ENCODE results near the gene C9orf72. TPM values are rescaled to one million over a fixed set of nuclear protein-coding genes. Genes with fewer than 3 reads are reported as not detected.

Gene C9orf72
- total and polyA plus RNA-seq, 2 experiments from 2014 or later: 13.2 to 15.7 TPM

- no peak overlapping the region for H3K4me3 ChIP-seq
- H3K27me3 ChIP-seq: no peaks in the 10 kb centered on the region
- no peaks in the 10 kb centered on the region for H3K9me3 ChIP-seq (ENCODE audit: low read depth)
- H3K27ac ChIP-seq: no peak overlapping the region
- H3K36me3 ChIP-seq: no peaks in the 10 kb centered on the region
- no peak for TF ChIP-seq CTCF (IDR thresholded peaks at IDR 0.05; ENCODE audit: low read depth, low read length)
- H3K4me1 ChIP-seq (ENCODE audit: low read depth): no peaks in the 10 kb centered on the region
- peak in 1 of 2 donors; percentile 77 for DNase-seq (ENCODE audit: low read depth in 1 of 2, low spot score in 1 of 2)
Observed at GRCh38 chr9:27539479-27540441, 33.5 kb downstream of the C9orf72 start.

DNA sequence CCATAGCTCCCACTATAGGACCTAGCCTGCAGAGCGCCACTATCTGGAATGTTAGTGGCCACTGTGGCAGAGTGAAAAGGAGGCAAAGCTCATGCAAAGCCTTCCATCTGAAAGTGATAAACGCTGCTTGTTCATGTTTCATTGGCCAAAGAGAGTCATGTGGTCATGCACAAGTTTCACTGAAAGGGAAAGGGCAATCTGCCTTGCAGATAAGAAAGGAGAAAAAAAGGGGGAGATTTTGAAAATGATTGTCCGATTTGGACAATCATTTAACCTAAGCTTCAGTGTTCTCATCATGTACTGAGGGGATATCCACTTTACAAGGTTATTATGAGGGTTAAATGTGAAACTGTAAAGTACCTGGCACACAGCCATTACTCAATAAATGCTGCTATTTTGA lies 34.6 kb downstream of the C9orf72 start:
- no peak for DNase-seq (ENCODE audit: low read depth in 1 of 2, low spot score in 1 of 2)
- no peak overlapping the region for H3K4me3 ChIP-seq
- no peaks in the 10 kb centered on the region for H3K36me3 ChIP-seq
- H3K27me3 ChIP-seq: no peaks in the 10 kb centered on the region
- H3K27ac ChIP-seq: no peak overlapping the region
- TF ChIP-seq CTCF (IDR thresholded peaks at IDR 0.05; ENCODE audit: low read depth, low read length): no peak
- H3K9me3 ChIP-seq (ENCODE audit: low read depth): no peaks in the 10 kb centered on the region
- no peaks in the 10 kb centered on the region for H3K4me1 ChIP-seq (ENCODE audit: low read depth)

DNA sequence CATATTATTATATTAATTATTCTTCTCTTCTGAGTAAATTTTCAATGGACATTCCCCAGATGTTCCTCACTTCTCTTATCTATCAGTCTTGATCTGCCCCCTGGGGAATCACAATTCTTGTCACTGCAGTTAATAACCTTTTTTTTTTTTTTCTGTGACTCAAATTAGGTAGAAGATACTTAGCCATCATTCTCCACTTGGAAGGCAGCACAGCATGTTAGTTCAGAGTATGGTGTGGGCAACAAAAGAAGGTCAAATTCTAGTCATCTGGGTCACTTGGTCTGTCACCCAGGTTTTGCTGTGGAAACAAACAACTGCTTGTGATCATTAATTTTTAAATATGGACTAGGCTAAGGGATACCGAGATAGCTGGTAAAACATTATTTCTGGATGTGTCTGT lies 35.5 kb downstream of the C9orf72 start:
- no peak for TF ChIP-seq CTCF (IDR thresholded peaks at IDR 0.05; ENCODE audit: low read depth, low read length)

DNA sequence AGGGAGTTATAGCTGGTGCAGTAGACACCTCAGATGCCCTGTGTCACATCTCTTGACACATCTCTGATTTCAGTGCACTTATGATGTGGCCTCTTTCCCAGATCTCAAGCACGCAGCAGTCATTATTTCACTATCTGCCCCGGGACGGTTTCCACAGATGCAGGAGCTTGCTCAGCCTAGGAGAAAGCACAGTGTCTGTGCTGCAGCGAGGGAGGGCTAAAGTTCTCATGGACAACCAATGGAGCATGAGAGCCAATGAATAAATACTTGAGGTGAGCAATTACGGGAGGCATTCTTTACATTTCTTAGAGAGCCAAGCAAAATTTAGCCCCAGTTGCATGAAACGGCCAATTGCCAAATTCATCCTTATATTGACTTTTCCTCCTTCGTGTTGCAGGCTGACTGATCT lies 36.2 kb downstream of the C9orf72 start:
- no peaks in the 10 kb centered on the region for H3K4me1 ChIP-seq (ENCODE audit: low read depth)
- no peak overlapping the region for H3K4me3 ChIP-seq
- DNase-seq (ENCODE audit: low read depth in 1 of 2, low spot score in 1 of 2): no peak
- H3K27me3 ChIP-seq: no peaks in the 10 kb centered on the region
- H3K27ac ChIP-seq: no peak overlapping the region
- no peaks in the 10 kb centered on the region for H3K36me3 ChIP-seq
- H3K9me3 ChIP-seq (ENCODE audit: low read depth): no peaks in the 10 kb centered on the region
- no peak for TF ChIP-seq CTCF (IDR thresholded peaks at IDR 0.05; ENCODE audit: low read depth, low read length)

More for the DNA sequence above, 35.5 kb downstream of the C9orf72 start:
- H3K4me3 ChIP-seq: no peak overlapping the region
- H3K27ac ChIP-seq: no peak overlapping the region
- DNase-seq (ENCODE audit: low read depth in 1 of 2, low spot score in 1 of 2): no peak
- H3K9me3 ChIP-seq (ENCODE audit: low read depth): no peaks in the 10 kb centered on the region
- no peaks in the 10 kb centered on the region for H3K27me3 ChIP-seq
- H3K4me1 ChIP-seq (ENCODE audit: low read depth): no peaks in the 10 kb centered on the region
- H3K36me3 ChIP-seq: no peaks in the 10 kb centered on the region

DNA sequence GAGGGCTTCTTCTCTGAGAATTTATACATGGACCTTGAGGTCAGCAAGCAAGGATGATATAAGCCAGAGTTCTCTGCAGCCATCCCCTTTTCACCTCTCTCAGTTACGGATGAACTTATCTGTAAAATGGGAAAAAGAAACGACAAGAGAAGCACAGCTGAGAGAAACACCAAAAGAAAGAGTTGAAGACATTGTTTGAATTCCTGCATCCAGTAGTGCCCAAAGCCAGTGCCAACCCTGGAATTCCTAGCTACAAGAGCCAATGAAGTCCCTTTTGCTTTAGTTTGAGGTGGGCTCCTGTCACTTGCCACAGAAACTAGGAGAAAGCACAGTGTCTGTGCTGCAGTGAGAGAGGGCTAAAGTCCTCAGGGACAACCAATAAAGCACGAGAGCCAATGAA lies 37.1 kb downstream of the C9orf72 start:
- Histone ChIP-seq H3K36me3 (no peaks in the 10 kb centered on the region), H3K4me1 (ENCODE audit: low read depth) (no peaks in the 10 kb centered on the region), H3K27ac (no peak overlapping the region), H3K27me3 (no peaks in the 10 kb centered on the region), H3K9me3 (ENCODE audit: low read depth) (no peaks in the 10 kb centered on the region), H3K4me3 (no peak overlapping the region)
- no peak for DNase-seq (ENCODE audit: low read depth in 1 of 2, low spot score in 1 of 2)
- TF ChIP-seq CTCF (IDR thresholded peaks at IDR 0.05; ENCODE audit: low read depth, low read length): no peak
